GM13976 (cell line): ENCODE measurements around the gene TMEM63C.
A peak's percentile ranks its signal among the peaks of the same experiment; 100 is the strongest.

Source experiments
- DNase-seq: peaks from one replicate; pipeline ENCODE4 v3.0.0; 2012; ENCODE audit warnings: low spot score
- CTCF ChIP-seq: IDR thresholded peaks from 2 replicates; pipeline ENCODE4 v1.5.1; 2012; ENCODE audit warnings: borderline replicate concordance, mild to moderate bottlenecking; ENCODE audit not compliant: insufficient read depth; ENCODE audit errors: extremely low read depth, missing control alignments, control extremely low read depth
- in situ Hi-C: fragments of 300-500 bp; cut with MboI; formaldehyde crosslinking; loops from one replicate; pipeline ENCODE4 v1.12.0; 2022; ENCODE audit warnings: low sequenced_read_pairs, mixed read lengths, inconsistent platforms; ENCODE audit not compliant: unreplicated experiment

The TMEM63C gene

GRCh38 chr14:77181603-77182437, at the start of gene TMEM63C:
TSS of gene TMEM63C (plus strand) at chr14:77181798. CDS start at chr14:77218814, 37,016 bp downstream.
- TF ChIP-seq CTCF, result no peak
- in situ Hi-C loops, result no loop called here
- peak; percentile 75 for DNase-seq

- in situ Hi-C loops, result no loop called here
- no peak for TF ChIP-seq CTCF
- DNase-seq, result no peak
Measured at GRCh38 chr14:77131871-77132486, 49.6 kb upstream of the TMEM63C start.

- DNase-seq, result peak; percentile 86
- no peak for TF ChIP-seq CTCF
- in situ Hi-C loops, result no loop called here
Measured at GRCh38 chr14:77133720-77134338, 47.8 kb upstream of the TMEM63C start.

GRCh38 chr14:77139022-77139421, 42.6 kb upstream of the TMEM63C start:
- no peak for TF ChIP-seq CTCF
- no peak for DNase-seq
- in situ Hi-C loops, result no loop called here

GRCh38 chr14:77139540-77140358, 41.8 kb upstream of the TMEM63C start:
- in situ Hi-C loops, result no loop called here
- peak; percentile 29 for TF ChIP-seq CTCF
- DNase-seq, result peak; percentile 79
